AG04449 (cell line): Measurements from ENCODE around the gene CASP3.
"Not testable (repeated sequence)": the region's sequence is repeated elsewhere in the genome, so short reads cannot be mapped to it uniquely, and the experiment has no call there.

ENCODE experiments used
- CTCF ChIA-PET: fragments of 350-600 bp; formaldehyde crosslinking; extraction: SDS; loops from one replicate; lab custom pipeline; 2021; ENCODE audit warnings: antibody characterized with exemption; lab: Yijun Ruan, JAX
- POLR2A ChIA-PET: fragments of 400-600, 350-600 bp; formaldehyde crosslinking; extraction: SDS; loops from one replicate; lab custom pipeline; 2020; ENCODE audit warnings: antibody characterized with exemption, inconsistent platforms; lab: Yijun Ruan, JAX
- DNase-seq: peaks from one replicate; pipeline ENCODE4 v3.0.0-alpha.2; 2010; ENCODE audit warnings: low read depth, low spot score
- H3K4me3 ChIP-seq: 2 replicates; pipeline ENCODE4 v1.5.1; 2011; ENCODE audit warnings: low read depth, mild to moderate bottlenecking, control low read depth, low read length
- CTCF ChIP-seq: IDR thresholded peaks from one replicate; pipeline ENCODE4 v1.5.1; 2011; ENCODE audit warnings: mild to moderate bottlenecking, moderate library complexity, low read length, control low read depth, inconsistent platforms; ENCODE audit not compliant: insufficient read depth; ENCODE audit errors: missing control alignments

Gene CASP3

GRCh38 chr4:184668511-184669114, 19.4 kb upstream of the CASP3 start:
- DNase-seq = no peak
- CTCF ChIA-PET = no interaction called here

GRCh38 chr4:184668096-184668495, 18.8 kb upstream of the CASP3 start:
- no peak for DNase-seq
- H3K4me3 ChIP-seq = no peak overlapping the region
- ChIA-PET CTCF (interaction anchor here (1.0 kb wide), 1 partner anchor 64 kb away, joined by 3 read pairs; no protein-coding TSS in a partner anchor), POLR2A (no interaction called here)
- TF ChIP-seq CTCF = no peak

More at GRCh38 chr4:184668511-184669114, 19.4 kb upstream of the CASP3 start:
- no peak for TF ChIP-seq CTCF
- POLR2A ChIA-PET = no interaction called here
- H3K4me3 ChIP-seq = no peak overlapping the region

- ChIA-PET CTCF (no interaction called here), POLR2A (no interaction called here)
- no peak for DNase-seq
- TF ChIP-seq CTCF = no peak
- no peak overlapping the region for H3K4me3 ChIP-seq
Observed at GRCh38 chr4:184666670-184667069, 17.4 kb upstream of the CASP3 start.

GRCh38 chr4:184664445-184665210, 15.4 kb upstream of the CASP3 start:
- no peak overlapping the region for H3K4me3 ChIP-seq
- ChIA-PET POLR2A (no interaction called here), CTCF (interaction anchor here (1.1 to 1.5 kb wide), 2 partner anchors 11 to 81 kb away, joined by 4 read pairs; no protein-coding TSS in a partner anchor)
- DNase-seq = no peak
- TF ChIP-seq CTCF = no peak

GRCh38 chr4:184662236-184662635, 13.0 kb upstream of the CASP3 start:
- ChIA-PET POLR2A (no interaction called here), CTCF (interaction anchor here (0.8 to 1.2 kb wide), 3 partner anchors 8 to 343 kb away, joined by 3 read pairs; no protein-coding TSS in a partner anchor)
- DNase-seq = no peak
- TF ChIP-seq CTCF = no peak
- H3K4me3 ChIP-seq = no peak overlapping the region

DNA sequence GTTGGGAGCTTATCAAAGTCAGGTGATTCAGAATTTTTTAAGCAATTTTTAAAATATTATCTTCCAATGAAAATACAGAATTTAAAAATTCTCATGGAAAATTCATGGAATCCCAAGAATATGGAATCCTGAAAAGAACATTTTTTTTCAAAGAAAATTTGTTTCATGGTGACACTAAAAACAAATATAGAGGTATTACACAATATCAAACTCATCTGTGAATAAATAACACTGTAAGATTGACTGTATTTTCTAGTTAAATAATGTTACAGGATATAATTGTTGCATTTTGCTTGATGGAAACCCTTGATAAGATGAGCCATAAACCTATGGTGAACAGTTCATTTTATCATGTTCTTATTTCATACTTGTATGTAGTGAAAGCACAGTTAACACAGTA, 11.7 kb upstream of the CASP3 start:
- ChIA-PET POLR2A (no interaction called here), CTCF (no interaction called here)
- TF ChIP-seq CTCF = no peak

GRCh38 chr4:184657820-184658219, 8.6 kb upstream of the CASP3 start:
- DNase-seq, POLR2A ChIA-PET, CTCF ChIA-PET, H3K4me3 ChIP-seq: not testable (repeated sequence)

More for the DNA sequence above, 11.7 kb upstream of the CASP3 start:
- no peak overlapping the region for H3K4me3 ChIP-seq
- DNase-seq = no peak
